K562 (cell line): ENCODE results near the gene C1orf56. TPM values are rescaled to one million over a fixed set of nuclear protein-coding genes. Genes with fewer than 3 reads are reported as not detected.
A peak's percentile ranks its signal among the peaks of the same experiment; 100 is the strongest.

Experiments
- ARID2 ChIP-seq: fragments of 450-650 bp; IDR thresholded peaks from 2 replicates; pipeline ENCODE4 v1.6.1; 2017; ENCODE audit warnings: antibody characterized with exemption, mild to moderate bottlenecking
- DDX20 ChIP-seq: fragments of 450-650 bp; IDR thresholded peaks from 2 replicates; pipeline ENCODE4 v1.6.1; 2016; ENCODE audit warnings: missing genetic modification characterization, low read depth, mild to moderate bottlenecking, missing compliant biosample characterization, moderate library complexity
- DMBX1 ChIP-seq: fragments of 250-450 bp; sonication (Bioruptor Pico); IDR thresholded peaks from 2 replicates; pipeline ENCODE4 v1.8.0; 2022; ENCODE audit warnings: inconsistent platforms, mild to moderate bottlenecking, moderate library complexity, borderline replicate concordance
- DPF2 ChIP-seq: fragments of 450-650 bp; IDR thresholded peaks from 2 replicates; pipeline ENCODE4 v1.6.1; 2016
- FOXA3 ChIP-seq, 2 experiments: fragments of 450-650 bp in 1 of 2; sonication (generic) in 1 of 2; formaldehyde crosslinking; IDR thresholded peaks in 1 of 2; conservative IDR thresholded peaks in 1 of 2; 2 replicates each; pipeline versions ENCODE4 v1.4.0 to v1.8.0; 2020 to 2022; ENCODE audit warnings: mild to moderate bottlenecking in 2 of 2, missing genetic modification reagents in 1 of 2
- FOXM1 ChIP-seq, 2 experiments: fragments of 450-650 bp in 1 of 2; sonication (generic) in 1 of 2; formaldehyde crosslinking in 1 of 2; IDR thresholded peaks; 2 replicates each; pipeline versions ENCODE4 v1.6.1 to v1.9.0; 2017 to 2022; ENCODE audit warnings: low read depth in 2 of 2, mild to moderate bottlenecking in 2 of 2, missing genetic modification reagents in 1 of 2, moderate library complexity in 1 of 2
- HDAC2 ChIP-seq: fragments of 450-650 bp; IDR thresholded peaks from 2 replicates; pipeline ENCODE4 v1.6.1; 2016; ENCODE audit warnings: mild to moderate bottlenecking
- HES1 ChIP-seq: fragments of 450-650 bp; IDR thresholded peaks from 2 replicates; pipeline ENCODE4 v1.6.1; 2016; ENCODE audit warnings: low read depth, mild to moderate bottlenecking, moderate library complexity
- HNRNPL ChIP-seq: fragments of 200-400 bp; formaldehyde crosslinking; IDR thresholded peaks from 2 replicates; pipeline ENCODE4 v1.6.1; 2017; ENCODE audit warnings: low read depth, mild to moderate bottlenecking, low read length
- JUN ChIP-seq, 2 experiments: sonication (generic) in 1 of 2; formaldehyde crosslinking in 1 of 2; IDR thresholded peaks; 2 replicates each; pipeline versions ENCODE4 v1.6.1 to v1.8.0; 2012 to 2022; ENCODE audit warnings: borderline replicate concordance in 2 of 2, mild to moderate bottlenecking in 2 of 2, improper control_type of control experiment in 1 of 2, low read depth in 1 of 2, low read length in 1 of 2, missing genetic modification reagents in 1 of 2
- KDM5B ChIP-seq: fragments of 200-600 bp; sonication (generic); IDR thresholded peaks from 2 replicates; pipeline ENCODE4 v1.6.1; 2012; ENCODE audit warnings: low read depth, mild to moderate bottlenecking, moderate library complexity, low read length, control low read depth, inconsistent platforms; ENCODE audit not compliant: insufficient replicate concordance
- MAFF ChIP-seq: IDR thresholded peaks from 2 replicates; pipeline ENCODE4 v1.6.1; 2012; ENCODE audit warnings: low read length, improper control_type of control experiment
- NBN ChIP-seq: fragments of 450-650 bp; IDR thresholded peaks from 2 replicates; pipeline ENCODE4 v1.6.1; 2016; ENCODE audit warnings: low read depth, mild to moderate bottlenecking
- PRPF4 ChIP-seq: fragments of 200-400 bp; formaldehyde crosslinking; IDR thresholded peaks from one replicate; pipeline ENCODE4 v1.6.1; 2017; ENCODE audit warnings: low read length, low read depth, mild to moderate bottlenecking; ENCODE audit not compliant: insufficient read depth, poor library complexity, severe bottlenecking
- RAD51 ChIP-seq: fragments of 450-650 bp; IDR thresholded peaks from 2 replicates; pipeline ENCODE4 v1.7.1; 2016; ENCODE audit warnings: low read depth, mild to moderate bottlenecking, borderline replicate concordance
- RBM25 ChIP-seq: fragments of 200-400 bp; formaldehyde crosslinking; IDR thresholded peaks from 2 replicates; pipeline ENCODE4 v1.6.1; 2018; ENCODE audit warnings: low read length, low read depth, moderate library complexity; ENCODE audit not compliant: severe bottlenecking
- RCOR1 ChIP-seq, 2 experiments: IDR thresholded peaks; 2 replicates each; pipeline ENCODE4 v1.6.1; 2012; ENCODE audit warnings: low read depth in 2 of 2, low read length in 2 of 2, borderline replicate concordance in 1 of 2, improper control_type of control experiment in 1 of 2
- RFX1 ChIP-seq: fragments of 450-650 bp; IDR thresholded peaks from 2 replicates; pipeline ENCODE4 v1.6.1; 2016; ENCODE audit warnings: mild to moderate bottlenecking, moderate library complexity
- SAFB ChIP-seq: fragments of 200-400 bp; formaldehyde crosslinking; IDR thresholded peaks from 2 replicates; pipeline ENCODE4 v1.6.1; 2017; ENCODE audit warnings: low read depth, low read length, borderline replicate concordance
- SUPT5H ChIP-seq: fragments of 450-650 bp; IDR thresholded peaks from 2 replicates; pipeline ENCODE4 v1.6.1; 2016
- TFAM ChIP-seq: fragments of 250-450 bp; sonication (Bioruptor Pico); conservative IDR thresholded peaks from 2 replicates; pipeline ENCODE4 v1.5.0; 2021; ENCODE audit warnings: mild to moderate bottlenecking, moderate library complexity
- TGIF2 ChIP-seq: sonication (generic); formaldehyde crosslinking; IDR thresholded peaks from 2 replicates; pipeline ENCODE4 v1.8.1; 2022; ENCODE audit warnings: mild to moderate bottlenecking, missing genetic modification reagents, moderate library complexity
- THAP7 ChIP-seq: fragments of 250-450 bp; sonication (Bioruptor Pico); IDR thresholded peaks from 2 replicates; pipeline ENCODE4 v1.5.0; 2021
- TRIM28 ChIP-seq: fragments of 450-650 bp; IDR thresholded peaks from 2 replicates; pipeline ENCODE4 v1.6.1; 2017
- ZBTB1 ChIP-seq: sonication (generic); formaldehyde crosslinking; IDR thresholded peaks from 2 replicates; pipeline ENCODE4 v1.8.1; 2023; ENCODE audit warnings: missing genetic modification reagents, low read depth, mild to moderate bottlenecking, borderline replicate concordance
- ZNF134 ChIP-seq: fragments of 250-450 bp; sonication (Bioruptor Pico); conservative IDR thresholded peaks from 2 replicates; pipeline ENCODE4 v1.4.0; 2020
- ZNF146 ChIP-seq: IDR thresholded peaks from one replicate; pipeline ENCODE4 v1.6.1; 2018; ENCODE audit warnings: missing compliant biosample characterization; ENCODE audit not compliant: unreplicated experiment
- ZNF165 ChIP-seq: fragments of 250-450 bp; sonication (Bioruptor Pico); IDR thresholded peaks from 2 replicates; pipeline ENCODE4 v1.4.0; 2020; ENCODE audit warnings: borderline replicate concordance
- ZNF197 ChIP-seq: fragments of 200-800 bp; sonication (Bioruptor generic); IDR thresholded peaks from 2 replicates; pipeline ENCODE4 v1.6.1; 2016; ENCODE audit warnings: low read depth, missing genetic modification characterization, missing compliant biosample characterization
- ZNF3 ChIP-seq: fragments of 250-450 bp; sonication (Bioruptor Pico); IDR thresholded peaks from 2 replicates; pipeline ENCODE4 v1.5.0; 2021; ENCODE audit warnings: mild to moderate bottlenecking, moderate library complexity
- polyA plus RNA-seq, 8 experiments: library from polyadenylated mRNA; depleted of rRNA in 4 of 8; stranded (reverse) in 5 of 8; unstranded in 3 of 8; fragments of >200 nt; fragmentation: Nextera tagmentation in 2 of 8; fragmentation: Illumina TruSeq in 1 of 8; extraction: Ambion mirVana in 2 of 8; extraction: Trizol in 1 of 8; gene quantifications; 2 replicates each; pipeline versions ENCODE4 v1.2.1 to v1.2.3, GENCODE V29; 2011 to 2014; ENCODE audit warnings: inconsistent platforms in 1 of 8, missing spikeins in 1 of 8
- total RNA-seq, 7 experiments: library from RNA; depleted of rRNA in 6 of 7; stranded (reverse); fragments of >200 nt in 6 of 7; fragmentation: Illumina TruSeq in 2 of 7; extraction: Trizol in 2 of 7; gene quantifications; 2 replicates each; pipeline versions ENCODE4 v1.2.1 to v1.2.3, GENCODE V29; 2011 to 2021; ENCODE audit warnings: low replicate concordance in 1 of 7

The C1orf56 gene
- total and polyA plus RNA-seq, 9 of the 15 experiments (the other 6 are each of a cell fraction or from before 2014, with no cell fraction given): 0.18 to 15.7 (median 1.1) TPM

- TF ChIP-seq HES1 (no peak), RFX1 (peak; percentile 88), SUPT5H (peak; percentile 71), KDM5B (peak; percentile 37), NBN (peak; percentile 76; the same call in 1 of the 2 replicates), MAFF (no peak), TGIF2 (CRISPR knock-in tag) (no peak), ZNF165 (CRISPR knock-in tag) (no peak), HDAC2 (peak; percentile 89), ARID2 (no peak), ZNF146 (no peak), ZNF134 (no peak), THAP7 (CRISPR knock-in tag) (no peak), FOXA3 (CRISPR knock-in tag; conservative IDR thresholded peaks at IDR 0.05 in 1 of 2, IDR thresholded peaks at IDR 0.05 in 1 of 2) (no peak), JUN (IDR thresholded peaks at IDR 0.05; ENCODE audit: borderline replicate concordance, low read depth, low read length) (no peak), JUN (CRISPR knock-in tag; IDR thresholded peaks at IDR 0.05; ENCODE audit: borderline replicate concordance) (no peak), RCOR1 (IDR thresholded peaks at IDR 0.05; ENCODE audit: borderline replicate concordance in 1 of 2, low read depth in 2 of 2, low read length in 2 of 2) (peak; percentile 83 to 94), FOXM1 (IDR thresholded peaks at IDR 0.05; ENCODE audit: low read depth) (peak; percentile 59), FOXM1 (CRISPR knock-in tag; IDR thresholded peaks at IDR 0.05; ENCODE audit: low read depth) (no peak), ZNF3 (no peak), RAD51 (no peak; the same call in 1 of the 2 replicates), ZBTB1 (no peak), DMBX1 (peak; percentile 77), SAFB (no peak), TRIM28 (0 out of 2 replicates have a peak, but pooled peaks have one; percentile 31), HNRNPL (no peak), PRPF4 (no peak), DDX20 (tag) (no peak), DPF2 (peak; percentile 94), RBM25 (no peak), ZNF197 (CRISPR knock-in tag) (no peak), TFAM (CRISPR knock-in tag) (no peak)
Measured at GRCh38 chr1:151054971-151055547, 7.5 kb downstream of the C1orf56 start (continued).
